Keratinocyte (primary cell): ENCODE data around the gene CSMD2.

ENCODE experiments used
- EZH2 ChIP-seq: IDR thresholded peaks from one replicate; pipeline ENCODE4 v1.6.1; 2012; ENCODE audit warnings: inconsistent platforms, mild to moderate bottlenecking, low read length, moderate library complexity
- TF ChIP-seq, protein P1 (sequence below), 3 experiments: IDR thresholded peaks in 1 of 3; conservative IDR thresholded peaks in 1 of 3; optimal IDR thresholded peaks in 1 of 3; 2 replicates in 2 of 3; 3 replicates in 1 of 3; pipeline versions ENCODE3 to v1.5.1; 2011; ENCODE audit warnings: low read length in 3 of 3, mild to moderate bottlenecking in 3 of 3, moderate library complexity in 2 of 3, control low read depth in 1 of 3, inconsistent platforms in 1 of 3; ENCODE audit not compliant: insufficient read depth in 2 of 3; ENCODE audit errors: extremely low read depth in 1 of 3

DNA sequence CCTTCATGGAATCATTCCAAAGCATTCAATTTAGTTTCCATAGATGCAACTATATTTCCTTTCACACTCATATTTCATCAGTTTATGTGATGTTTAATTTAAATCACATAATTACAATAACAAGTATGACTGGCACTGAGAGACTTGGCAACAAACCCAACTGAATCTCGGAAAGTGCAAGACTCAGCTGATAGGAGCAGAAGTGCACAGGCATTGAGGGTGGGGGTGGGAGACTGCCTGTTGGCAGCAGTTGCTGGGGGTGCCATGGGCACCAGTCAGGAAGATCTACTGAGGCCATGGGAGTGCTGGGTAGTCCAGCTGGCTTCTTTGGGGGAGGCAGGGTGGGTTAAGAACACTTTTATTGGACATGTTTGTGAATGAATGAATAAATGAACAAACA lies 311.6 kb downstream of the CSMD2 start:
- TF ChIP-seq, protein P1, sequence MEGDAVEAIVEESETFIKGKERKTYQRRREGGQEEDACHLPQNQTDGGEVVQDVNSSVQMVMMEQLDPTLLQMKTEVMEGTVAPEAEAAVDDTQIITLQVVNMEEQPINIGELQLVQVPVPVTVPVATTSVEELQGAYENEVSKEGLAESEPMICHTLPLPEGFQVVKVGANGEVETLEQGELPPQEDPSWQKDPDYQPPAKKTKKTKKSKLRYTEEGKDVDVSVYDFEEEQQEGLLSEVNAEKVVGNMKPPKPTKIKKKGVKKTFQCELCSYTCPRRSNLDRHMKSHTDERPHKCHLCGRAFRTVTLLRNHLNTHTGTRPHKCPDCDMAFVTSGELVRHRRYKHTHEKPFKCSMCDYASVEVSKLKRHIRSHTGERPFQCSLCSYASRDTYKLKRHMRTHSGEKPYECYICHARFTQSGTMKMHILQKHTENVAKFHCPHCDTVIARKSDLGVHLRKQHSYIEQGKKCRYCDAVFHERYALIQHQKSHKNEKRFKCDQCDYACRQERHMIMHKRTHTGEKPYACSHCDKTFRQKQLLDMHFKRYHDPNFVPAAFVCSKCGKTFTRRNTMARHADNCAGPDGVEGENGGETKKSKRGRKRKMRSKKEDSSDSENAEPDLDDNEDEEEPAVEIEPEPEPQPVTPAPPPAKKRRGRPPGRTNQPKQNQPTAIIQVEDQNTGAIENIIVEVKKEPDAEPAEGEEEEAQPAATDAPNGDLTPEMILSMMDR (optimal IDR thresholded peaks at IDR 0.05 in 1 of 3, IDR thresholded peaks at IDR 0.05 in 1 of 3, conservative IDR thresholded peaks at IDR 0.05 in 1 of 3; ENCODE audit: extremely low read depth in 1 of 3, insufficient read depth in 2 of 3, low read length in 3 of 3), result no peak
- TF ChIP-seq EZH2, result no peak
